Right lobe of liver (tissue), 4 donors: ENCODE measurements around the gene IRF1.

Source experiments
- CTCF ChIP-seq, 4 donors: fragments of 200-600 bp in 3 of 4; fragments of 450-650 bp in 1 of 4; IDR thresholded peaks; one replicate each; pipeline versions ENCODE4 v1.5.1 to v1.8.0; 2016 to 2022; ENCODE audit warnings: antibody characterized with exemption in 4 of 4, mild to moderate bottlenecking in 2 of 4
- POLR2A ChIP-seq: fragments of 450-650 bp; IDR thresholded peaks from one replicate; pipeline ENCODE4 v1.6.1; 2017; ENCODE audit warnings: antibody characterized with exemption, mild to moderate bottlenecking
- donor health status: DM: no; HTN: no; CAD: no.
- donor health status: DM: no; HTN: no; CAD: no.
- donor health status: DM: no; HTN: yes; CAD: no.

GRCh38 chr5:132433141-132433540 lies 57.4 kb downstream of the IRF1 start:
- TF ChIP-seq CTCF (IDR thresholded peaks at IDR 0.05) (no peak), POLR2A (no peak)
